PC-9 (cell line): ENCODE results near the gene SFTA2.

Experiments used
- CTCF ChIP-seq: fragments of 200-600 bp; sonication (generic); conservative IDR thresholded peaks from 2 replicates; pipeline ENCODE4 v1.6.1; 2017; ENCODE audit warnings: mixed run types, antibody characterized with exemption, mild to moderate bottlenecking, moderate library complexity
- EZH2 ChIP-seq: fragments of 200-600 bp; sonication (generic); IDR thresholded peaks from 2 replicates; pipeline ENCODE4 v1.8.0; 2017; ENCODE audit warnings: antibody characterized with exemption, low read depth

- TF ChIP-seq CTCF (no peak), EZH2 (no peak)
Measured at GRCh38 chr6:30912746-30913520, 19.0 kb downstream of the SFTA2 start.
